Measurements from ENCODE around the gene CTDSPL.

DNA sequence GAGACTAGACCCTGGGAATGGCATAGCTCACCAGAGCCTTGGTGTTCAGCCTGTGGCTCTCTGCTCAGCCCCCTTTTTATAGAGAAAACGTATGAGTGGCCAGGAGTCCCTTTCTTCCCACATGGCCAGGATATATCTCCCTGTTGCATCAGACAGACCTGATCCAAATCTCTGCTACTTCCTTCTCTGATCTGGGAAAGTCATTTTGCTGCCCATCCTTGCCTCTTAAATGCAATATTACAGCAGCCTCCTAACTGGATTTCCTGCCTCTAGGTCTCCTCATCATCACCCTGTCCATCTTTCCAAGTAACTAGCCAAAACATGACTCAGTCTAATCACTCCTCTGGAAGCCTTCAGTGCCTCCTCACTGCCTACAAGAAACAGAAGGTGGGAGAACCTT lies 42.9 kb downstream of the CTDSPL start:
- TF ChIP-seq CTCF (IDR thresholded peaks at IDR 0.05) (no peak), POLR2A (IDR thresholded peaks at IDR 0.05) (no peak)
